HepG2 (cell line): ENCODE data around the gene TFE3. TPM values are rescaled to one million over a fixed set of nuclear protein-coding genes. Genes with fewer than 3 reads are reported as not detected.
A peak's percentile ranks its signal among the peaks of the same experiment; 100 is the strongest.

Experiments
- CHD2 ChIP-seq: IDR thresholded peaks from 2 replicates; pipeline ENCODE4 v1.6.1; 2011; ENCODE audit warnings: low read depth, low read length, improper control_type of control experiment
- DMAP1 ChIP-seq: IDR thresholded peaks from 2 replicates; pipeline ENCODE4 v1.6.1; 2016
- HNRNPLL ChIP-seq: fragments of 200-400 bp; formaldehyde crosslinking; IDR thresholded peaks from 2 replicates; pipeline ENCODE4 v1.6.1; 2017; ENCODE audit warnings: mild to moderate bottlenecking, low read depth, low read length; ENCODE audit not compliant: poor library complexity, severe bottlenecking
- KLF15 ChIP-seq: sonication (generic); formaldehyde crosslinking; IDR thresholded peaks from 2 replicates; pipeline ENCODE4 v1.8.1; 2023; ENCODE audit warnings: borderline replicate concordance, mild to moderate bottlenecking, inconsistent platforms, missing genetic modification reagents, mixed read lengths
- MEF2D ChIP-seq: sonication (generic); formaldehyde crosslinking; IDR thresholded peaks from 2 replicates; pipeline ENCODE4 v1.5.1; 2020; ENCODE audit warnings: mild to moderate bottlenecking, missing genetic modification reagents
- PHF20 ChIP-seq: sonication (generic); formaldehyde crosslinking; IDR thresholded peaks from 2 replicates; pipeline ENCODE4 v1.5.0; 2020; ENCODE audit warnings: mild to moderate bottlenecking, missing genetic modification reagents
- SAP130 ChIP-seq: IDR thresholded peaks from 2 replicates; pipeline ENCODE4 v1.6.1; 2016; ENCODE audit warnings: low read depth
- SRY ChIP-seq: sonication (generic); formaldehyde crosslinking; IDR thresholded peaks from 2 replicates; pipeline ENCODE4 v1.8.0; 2022; ENCODE audit warnings: mild to moderate bottlenecking, missing genetic modification reagents
- ZBTB8A ChIP-seq: sonication (generic); formaldehyde crosslinking; IDR thresholded peaks from 2 replicates; pipeline ENCODE4 v1.4.0; 2020; ENCODE audit warnings: mild to moderate bottlenecking, low read depth, missing genetic modification reagents, borderline replicate concordance
- ZNF274 ChIP-seq: sonication (generic); formaldehyde crosslinking; IDR thresholded peaks from 2 replicates; pipeline ENCODE4 v1.5.1; 2020; ENCODE audit warnings: mild to moderate bottlenecking, missing genetic modification reagents
- ZNF451 ChIP-seq: sonication (generic); formaldehyde crosslinking; IDR thresholded peaks from 2 replicates; pipeline ENCODE4 v1.5.0; 2020; ENCODE audit warnings: mild to moderate bottlenecking, missing genetic modification reagents
- ZNF563 ChIP-seq: sonication (generic); formaldehyde crosslinking; IDR thresholded peaks from 2 replicates; pipeline ENCODE4 v1.8.0; 2022; ENCODE audit warnings: mild to moderate bottlenecking, moderate library complexity, missing genetic modification reagents
- ZNF747 ChIP-seq: sonication (generic); formaldehyde crosslinking; IDR thresholded peaks from 2 replicates; pipeline ENCODE4 v1.8.1; 2023; ENCODE audit warnings: missing genetic modification reagents, mild to moderate bottlenecking, borderline replicate concordance
- polyA plus RNA-seq, 8 experiments: library from polyadenylated mRNA; depleted of rRNA in 3 of 8; stranded (reverse) in 7 of 8; unstranded in 1 of 8; fragments of >200 nt; fragmentation: Illumina TruSeq in 4 of 8; extraction: Trizol in 4 of 8; gene quantifications; 2 replicates each; pipeline versions ENCODE4 v1.2.1 to v1.2.3, GENCODE V29; 2011 to 2016; ENCODE audit warnings: low read depth in 4 of 8, missing spikeins in 1 of 8, mixed read lengths in 1 of 8; ENCODE audit not compliant: insufficient read depth in 1 of 8
- total RNA-seq, 5 experiments: library from RNA; depleted of rRNA; stranded (reverse); fragments of >200 nt; fragmentation: Illumina TruSeq; extraction: Trizol; gene quantifications; 2 replicates each; pipeline ENCODE4 v1.2.3, GENCODE V29; 2016; ENCODE audit warnings: low read depth in 1 of 5
- TF ChIP-seq, protein P1 (sequence below): sonication (generic); formaldehyde crosslinking; conservative IDR thresholded peaks from 2 replicates; pipeline ENCODE4 v1.4.0; 2020; ENCODE audit warnings: missing genetic modification reagents
- TF ChIP-seq, protein P2 (sequence below): sonication (generic); formaldehyde crosslinking; IDR thresholded peaks from 2 replicates; pipeline ENCODE4 v1.9.0; 2021; ENCODE audit warnings: missing genetic modification reagents, borderline replicate concordance
- TF ChIP-seq, protein P3 (sequence below): sonication (generic); formaldehyde crosslinking; IDR thresholded peaks from 2 replicates; pipeline ENCODE4 v1.8.0; 2023; ENCODE audit warnings: mild to moderate bottlenecking, missing genetic modification reagents
- TF ChIP-seq, protein P4 (sequence below): sonication (generic); formaldehyde crosslinking; IDR thresholded peaks from 2 replicates; pipeline ENCODE4 v1.4.0; 2020; ENCODE audit warnings: missing genetic modification reagents, borderline replicate concordance

The TFE3 gene
- total and polyA plus RNA-seq, 2 of the 13 experiments (the other 11 are each of a cell fraction or from before 2014, with no cell fraction given), result 8.3 to 12.3 TPM

DNA sequence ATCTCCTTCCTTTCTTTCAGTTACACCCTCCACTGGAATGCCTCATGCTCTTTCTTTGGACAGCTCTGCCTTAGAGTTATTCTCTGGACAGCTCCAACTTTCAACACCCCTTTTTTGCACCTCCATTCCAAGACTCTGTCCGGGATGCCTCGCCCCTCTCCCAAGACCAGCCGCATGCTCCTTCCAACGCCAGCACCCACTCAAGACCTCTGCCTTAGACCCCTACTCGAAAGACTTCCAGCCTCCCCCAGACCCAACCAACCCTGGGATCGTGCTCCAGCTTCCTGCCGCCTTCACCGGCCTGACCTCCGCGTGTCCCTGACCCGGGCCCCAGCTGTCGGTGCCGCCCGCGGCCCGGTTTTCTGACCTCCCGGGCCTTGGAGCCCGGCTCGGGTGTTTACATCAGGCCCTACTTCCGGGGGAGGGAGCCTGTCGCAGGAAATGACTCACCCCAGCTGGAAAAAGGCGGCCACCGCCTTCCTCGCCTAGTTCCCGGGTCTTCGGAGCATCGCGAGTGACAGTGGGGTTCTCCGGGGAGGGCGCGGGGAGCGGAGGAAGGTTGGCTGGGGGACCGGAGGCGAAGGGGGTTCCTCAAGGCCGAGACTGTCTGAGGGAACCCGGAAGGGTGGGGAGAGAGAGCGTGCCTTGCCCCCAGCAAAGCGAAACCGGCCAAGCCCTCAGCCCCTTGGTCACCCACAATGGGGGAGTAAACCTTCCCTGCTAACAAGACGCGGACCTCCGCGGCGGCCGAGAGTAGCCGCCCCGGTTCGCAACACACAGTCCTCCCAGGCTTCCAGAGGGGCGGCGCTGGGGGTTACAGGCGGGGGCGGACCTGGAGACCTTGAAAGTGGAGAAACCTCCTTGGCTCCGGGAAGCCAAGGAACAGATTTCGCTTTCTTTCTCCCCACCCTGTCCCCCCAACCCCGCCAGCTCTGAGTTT lies 36.6 kb upstream of the TFE3 start, which contains the start of gene WDR45 (continued):
- TF ChIP-seq MEF2D, result 0 out of 2 replicates have a peak, but pooled peaks have one; percentile 51
- TF ChIP-seq, protein P1, sequence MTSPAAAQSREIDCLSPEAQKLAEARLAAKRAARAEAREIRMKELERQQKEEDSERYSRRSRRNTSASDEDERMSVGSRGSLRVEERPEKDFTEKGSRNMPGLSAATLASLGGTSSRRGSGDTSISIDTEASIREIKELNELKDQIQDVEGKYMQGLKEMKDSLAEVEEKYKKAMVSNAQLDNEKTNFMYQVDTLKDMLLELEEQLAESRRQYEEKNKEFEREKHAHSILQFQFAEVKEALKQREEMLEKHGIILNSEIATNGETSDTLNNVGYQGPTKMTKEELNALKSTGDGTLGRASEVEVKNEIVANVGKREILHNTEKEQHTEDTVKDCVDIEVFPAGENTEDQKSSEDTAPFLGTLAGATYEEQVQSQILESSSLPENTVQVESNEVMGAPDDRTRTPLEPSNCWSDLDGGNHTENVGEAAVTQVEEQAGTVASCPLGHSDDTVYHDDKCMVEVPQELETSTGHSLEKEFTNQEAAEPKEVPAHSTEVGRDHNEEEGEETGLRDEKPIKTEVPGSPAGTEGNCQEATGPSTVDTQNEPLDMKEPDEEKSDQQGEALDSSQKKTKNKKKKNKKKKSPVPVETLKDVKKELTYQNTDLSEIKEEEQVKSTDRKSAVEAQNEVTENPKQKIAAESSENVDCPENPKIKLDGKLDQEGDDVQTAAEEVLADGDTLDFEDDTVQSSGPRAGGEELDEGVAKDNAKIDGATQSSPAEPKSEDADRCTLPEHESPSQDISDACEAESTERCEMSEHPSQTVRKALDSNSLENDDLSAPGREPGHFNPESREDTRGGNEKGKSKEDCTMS (CRISPR knock-in tag), result no peak
- TF ChIP-seq, protein P2, sequence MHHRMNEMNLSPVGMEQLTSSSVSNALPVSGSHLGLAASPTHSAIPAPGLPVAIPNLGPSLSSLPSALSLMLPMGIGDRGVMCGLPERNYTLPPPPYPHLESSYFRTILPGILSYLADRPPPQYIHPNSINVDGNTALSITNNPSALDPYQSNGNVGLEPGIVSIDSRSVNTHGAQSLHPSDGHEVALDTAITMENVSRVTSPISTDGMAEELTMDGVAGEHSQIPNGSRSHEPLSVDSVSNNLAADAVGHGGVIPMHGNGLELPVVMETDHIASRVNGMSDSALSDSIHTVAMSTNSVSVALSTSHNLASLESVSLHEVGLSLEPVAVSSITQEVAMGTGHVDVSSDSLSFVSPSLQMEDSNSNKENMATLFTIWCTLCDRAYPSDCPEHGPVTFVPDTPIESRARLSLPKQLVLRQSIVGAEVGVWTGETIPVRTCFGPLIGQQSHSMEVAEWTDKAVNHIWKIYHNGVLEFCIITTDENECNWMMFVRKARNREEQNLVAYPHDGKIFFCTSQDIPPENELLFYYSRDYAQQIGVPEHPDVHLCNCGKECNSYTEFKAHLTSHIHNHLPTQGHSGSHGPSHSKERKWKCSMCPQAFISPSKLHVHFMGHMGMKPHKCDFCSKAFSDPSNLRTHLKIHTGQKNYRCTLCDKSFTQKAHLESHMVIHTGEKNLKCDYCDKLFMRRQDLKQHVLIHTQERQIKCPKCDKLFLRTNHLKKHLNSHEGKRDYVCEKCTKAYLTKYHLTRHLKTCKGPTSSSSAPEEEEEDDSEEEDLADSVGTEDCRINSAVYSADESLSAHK (CRISPR knock-in tag), result no peak
- peak; percentile 57 for TF ChIP-seq DMAP1 (CRISPR knock-in tag)
- peak; percentile 63; the same call in 1 of the 2 replicates for TF ChIP-seq ZNF563 (CRISPR knock-in tag)
- TF ChIP-seq KLF15, result peak; percentile 23; the same call in 1 of the 2 replicates
- 0 out of 2 replicates have a peak, but pooled peaks have one; percentile 39 for TF ChIP-seq CHD2
- peak; percentile 77 for TF ChIP-seq SAP130 (CRISPR knock-in tag)
- peak; percentile 12 for TF ChIP-seq HNRNPLL
- TF ChIP-seq SRY (CRISPR knock-in tag), result 0 out of 2 replicates have a peak, but pooled peaks have one; percentile 37
- TF ChIP-seq PHF20 (CRISPR knock-in tag), result peak; percentile 61; the same call in 1 of the 2 replicates
- no peak for TF ChIP-seq ZBTB8A (CRISPR knock-in tag)
- TF ChIP-seq, protein P3, sequence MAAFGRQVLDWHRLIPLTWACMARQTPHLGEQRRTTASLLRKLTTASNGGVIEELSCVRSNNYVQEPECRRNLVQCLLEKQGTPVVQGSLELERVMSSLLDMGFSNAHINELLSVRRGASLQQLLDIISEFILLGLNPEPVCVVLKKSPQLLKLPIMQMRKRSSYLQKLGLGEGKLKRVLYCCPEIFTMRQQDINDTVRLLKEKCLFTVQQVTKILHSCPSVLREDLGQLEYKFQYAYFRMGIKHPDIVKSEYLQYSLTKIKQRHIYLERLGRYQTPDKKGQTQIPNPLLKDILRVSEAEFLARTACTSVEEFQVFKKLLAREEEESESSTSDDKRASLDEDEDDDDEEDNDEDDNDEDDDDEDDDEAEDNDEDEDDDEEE (CRISPR knock-in tag), result 0 out of 2 replicates have a peak, but pooled peaks have one; percentile 45
- no peak for TF ChIP-seq ZNF451 (CRISPR knock-in tag)
- 0 out of 2 replicates have a peak, but pooled peaks have one; percentile 19 for TF ChIP-seq ZNF747 (CRISPR knock-in tag)
- TF ChIP-seq ZNF274 (CRISPR knock-in tag), result no peak
- TF ChIP-seq, protein P4, sequence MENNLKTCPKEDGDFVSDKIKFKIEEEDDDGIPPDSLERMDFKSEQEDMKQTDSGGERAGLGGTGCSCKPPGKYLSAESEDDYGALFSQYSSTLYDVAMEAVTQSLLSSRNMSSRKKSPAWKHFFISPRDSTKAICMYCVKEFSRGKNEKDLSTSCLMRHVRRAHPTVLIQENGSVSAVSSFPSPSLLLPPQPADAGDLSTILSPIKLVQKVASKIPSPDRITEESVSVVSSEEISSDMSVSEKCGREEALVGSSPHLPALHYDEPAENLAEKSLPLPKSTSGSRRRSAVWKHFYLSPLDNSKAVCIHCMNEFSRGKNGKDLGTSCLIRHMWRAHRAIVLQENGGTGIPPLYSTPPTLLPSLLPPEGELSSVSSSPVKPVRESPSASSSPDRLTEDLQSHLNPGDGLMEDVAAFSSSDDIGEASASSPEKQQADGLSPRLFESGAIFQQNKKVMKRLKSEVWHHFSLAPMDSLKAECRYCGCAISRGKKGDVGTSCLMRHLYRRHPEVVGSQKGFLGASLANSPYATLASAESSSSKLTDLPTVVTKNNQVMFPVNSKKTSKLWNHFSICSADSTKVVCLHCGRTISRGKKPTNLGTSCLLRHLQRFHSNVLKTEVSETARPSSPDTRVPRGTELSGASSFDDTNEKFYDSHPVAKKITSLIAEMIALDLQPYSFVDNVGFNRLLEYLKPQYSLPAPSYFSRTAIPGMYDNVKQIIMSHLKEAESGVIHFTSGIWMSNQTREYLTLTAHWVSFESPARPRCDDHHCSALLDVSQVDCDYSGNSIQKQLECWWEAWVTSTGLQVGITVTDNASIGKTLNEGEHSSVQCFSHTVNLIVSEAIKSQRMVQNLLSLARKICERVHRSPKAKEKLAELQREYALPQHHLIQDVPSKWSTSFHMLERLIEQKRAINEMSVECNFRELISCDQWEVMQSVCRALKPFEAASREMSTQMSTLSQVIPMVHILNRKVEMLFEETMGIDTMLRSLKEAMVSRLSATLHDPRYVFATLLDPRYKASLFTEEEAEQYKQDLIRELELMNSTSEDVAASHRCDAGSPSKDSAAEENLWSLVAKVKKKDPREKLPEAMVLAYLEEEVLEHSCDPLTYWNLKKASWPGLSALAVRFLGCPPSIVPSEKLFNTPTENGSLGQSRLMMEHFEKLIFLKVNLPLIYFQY, result peak; percentile 98
